ENCODE data around the gene NCAPG2. TPM values are rescaled to one million over a fixed set of nuclear protein-coding genes. Genes with fewer than 3 reads are reported as not detected.
A peak's percentile ranks its signal among the peaks of the same experiment; 100 is the strongest.
"Not testable (repeated sequence)": the region's sequence is repeated elsewhere in the genome, so short reads cannot be mapped to it uniquely, and the experiment has no call there.

NCAPG2 gene
- total RNA-seq, 1 donor from 2014 or later: 6.4 TPM

DNA sequence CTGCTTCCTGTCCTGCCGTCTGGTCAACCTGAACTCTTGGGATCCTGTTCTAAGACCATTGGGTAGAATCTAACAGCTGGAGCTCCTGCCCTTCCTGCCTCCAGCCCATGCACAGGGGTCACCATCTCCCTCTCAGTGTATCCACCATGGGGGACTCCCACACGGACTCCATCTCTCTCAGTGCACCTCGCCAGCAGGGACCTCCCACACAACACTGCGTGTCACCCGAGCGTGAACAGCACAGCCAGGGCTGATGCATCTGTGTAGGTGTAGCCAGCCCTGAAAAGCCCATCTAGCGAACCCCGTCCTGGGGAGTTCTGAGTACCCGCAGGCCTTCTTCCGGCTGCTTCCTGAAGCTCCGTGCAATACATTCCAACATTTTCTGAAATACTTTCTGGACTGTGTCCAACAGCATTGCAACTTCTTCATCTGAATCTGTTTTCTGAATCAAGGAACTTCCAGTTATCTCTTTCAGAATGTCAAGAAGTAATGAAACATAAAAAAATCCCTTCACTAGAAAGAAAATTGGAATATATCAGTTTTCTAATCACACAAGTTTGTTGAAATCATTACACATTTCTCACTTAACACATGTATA is 52.5 kb downstream of the NCAPG2 start:
- peak; percentile 23 for ATAC-seq
- DNase-seq (ENCODE audit: missing footprints): no peak
- intact Hi-C loops (cut with DNase I): no loop called here

DNA sequence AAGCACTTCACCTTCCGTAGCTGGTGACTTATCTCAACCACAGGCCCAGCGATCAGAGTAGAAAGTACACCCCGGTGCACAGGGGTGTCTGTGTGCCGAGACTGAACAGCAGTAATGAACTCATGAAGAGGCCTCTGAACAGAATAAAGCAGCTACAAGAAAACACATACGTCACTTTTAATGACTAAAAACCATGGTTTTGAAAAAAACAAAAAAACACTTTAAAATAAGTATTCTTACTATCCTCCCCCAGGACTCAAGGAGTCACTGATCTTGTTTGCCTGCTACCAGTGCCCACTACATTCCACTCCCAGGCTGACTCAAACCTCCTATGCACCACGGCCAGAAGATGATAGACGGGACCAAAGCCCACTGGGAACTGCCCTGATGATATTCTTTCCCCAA is 53.8 kb downstream of the NCAPG2 start:
- ATAC-seq (no peak), DNase-seq (ENCODE audit: missing footprints) (no peak)
- intact Hi-C loops (cut with DNase I): no loop called here

GRCh38 chr7:158649279-158649678 is 55.3 kb downstream of the NCAPG2 start:
- DNase-seq (ENCODE audit: missing footprints): no peak
- intact Hi-C loops (cut with DNase I): no loop called here
- peak; percentile 52 for ATAC-seq

GRCh38 chr7:158648787-158649186 is 55.8 kb downstream of the NCAPG2 start:
- ATAC-seq (no peak), DNase-seq (ENCODE audit: missing footprints) (no peak)
- intact Hi-C loops (cut with DNase I): no loop called here

GRCh38 chr7:158648168-158648567 is 56.4 kb downstream of the NCAPG2 start:
- ATAC-seq: no peak
- DNase-seq (ENCODE audit: missing footprints): no peak
- intact Hi-C loops (cut with DNase I): no loop called here

DNA sequence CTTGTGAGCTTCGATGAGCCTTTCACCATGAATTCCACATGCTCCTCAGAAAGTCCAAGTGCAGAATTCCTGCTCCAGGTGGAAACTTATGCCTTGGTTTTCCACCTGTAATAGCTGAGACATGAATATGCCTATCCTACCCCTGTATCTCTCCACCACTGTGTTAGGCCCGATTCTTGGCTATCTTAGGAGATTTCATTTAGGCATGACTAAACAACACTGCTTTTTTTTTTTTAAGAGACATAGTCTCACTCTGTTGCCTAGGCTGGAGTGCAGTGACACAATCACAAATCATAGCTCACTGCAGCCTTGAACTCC is 57.2 kb downstream of the NCAPG2 start:
- no peak for ATAC-seq
- intact Hi-C loops (cut with DNase I): no loop called here

GRCh38 chr7:158646766-158647474 is 57.7 kb downstream of the NCAPG2 start:
- ATAC-seq: no peak
- DNase-seq (ENCODE audit: missing footprints): no peak
- intact Hi-C loops (cut with DNase I): no loop called here

More for the DNA sequence above, 57.2 kb downstream of the NCAPG2 start:
- no peak for DNase-seq (ENCODE audit: missing footprints)

- DNase-seq (ENCODE audit: missing footprints): no peak
- no peak for ATAC-seq
- intact Hi-C loops (cut with DNase I): no loop called here
Measured at GRCh38 chr7:158645842-158646241, 58.8 kb downstream of the NCAPG2 start.

- intact Hi-C loops (cut with DNase I): no loop called here
- ATAC-seq (no peak), DNase-seq (ENCODE audit: missing footprints) (no peak)
Measured at GRCh38 chr7:158642149-158642548, 62.5 kb downstream of the NCAPG2 start.

GRCh38 chr7:158638001-158638400 is 66.6 kb downstream of the NCAPG2 start:
- intact Hi-C loops (cut with DNase I): no loop called here
- ATAC-seq: no peak
- DNase-seq (ENCODE audit: missing footprints): no peak

GRCh38 chr7:158633055-158633956 is 71.3 kb downstream of the NCAPG2 start:
- DNase-seq (ENCODE audit: missing footprints): no peak
- no peak for ATAC-seq
- intact Hi-C loops (cut with DNase I): no loop called here

- DNase-seq (ENCODE audit: missing footprints) (no peak), ATAC-seq (no peak)
- intact Hi-C loops (cut with DNase I): no loop called here
Measured at GRCh38 chr7:158631574-158632195, 72.9 kb downstream of the NCAPG2 start.

DNA sequence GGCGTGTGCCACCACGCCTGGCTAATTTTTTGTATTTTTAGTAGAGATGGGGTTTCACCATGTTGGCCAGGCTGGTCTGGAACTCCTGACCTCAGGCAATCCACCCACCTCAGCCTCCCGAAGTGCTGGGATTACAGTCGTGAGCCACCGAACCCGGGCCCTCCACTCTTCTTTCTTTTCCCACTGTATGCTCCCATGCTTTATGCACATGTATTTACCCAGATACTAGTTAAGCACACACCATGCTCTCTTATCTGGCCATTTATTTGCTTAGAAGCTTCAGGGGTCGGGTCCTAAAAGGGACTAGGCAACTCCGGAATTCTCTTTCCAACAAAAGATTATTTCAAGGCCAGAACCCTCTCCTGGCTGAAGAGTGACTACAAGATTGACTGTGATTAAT is 78.3 kb downstream of the NCAPG2 start:
- intact Hi-C loops (cut with DNase I); ATAC-seq; DNase-seq (ENCODE audit: missing footprints): not testable (repeated sequence)

- no peak for ATAC-seq
- intact Hi-C loops (cut with DNase I): no loop called here
- no peak for DNase-seq (ENCODE audit: missing footprints)
Measured at GRCh38 chr7:158623241-158623640, 81.4 kb downstream of the NCAPG2 start.

DNA sequence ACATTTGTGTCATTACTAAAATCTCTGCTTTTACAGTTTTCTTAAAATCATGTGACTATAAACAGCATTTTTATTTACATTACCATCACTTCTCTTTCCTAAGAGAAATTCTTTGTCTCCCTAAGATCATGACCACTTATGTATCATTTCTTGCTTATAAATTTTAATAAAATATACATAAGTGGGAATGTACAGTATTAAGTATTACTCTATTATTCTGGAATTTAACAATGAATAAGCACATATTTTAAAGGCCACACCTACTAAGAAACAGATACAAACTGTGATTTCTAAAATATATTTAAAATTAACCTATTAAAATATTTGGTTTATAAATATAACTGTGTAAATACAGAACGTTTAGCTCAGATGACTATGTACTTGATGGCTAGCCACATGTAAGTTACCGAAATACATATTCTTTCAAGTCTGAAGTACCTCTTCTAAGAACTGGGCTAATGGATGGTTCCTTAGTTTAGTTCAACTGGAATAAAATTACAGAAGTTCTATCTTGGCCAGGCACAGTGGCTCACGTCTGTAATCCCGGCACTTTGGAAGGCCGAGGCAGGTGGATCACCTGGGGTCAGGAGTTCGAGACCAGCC is 83.7 kb downstream of the NCAPG2 start:
- intact Hi-C loops (cut with DNase I): no loop called here
- ATAC-seq (no peak), DNase-seq (ENCODE audit: missing footprints) (no peak)

DNA sequence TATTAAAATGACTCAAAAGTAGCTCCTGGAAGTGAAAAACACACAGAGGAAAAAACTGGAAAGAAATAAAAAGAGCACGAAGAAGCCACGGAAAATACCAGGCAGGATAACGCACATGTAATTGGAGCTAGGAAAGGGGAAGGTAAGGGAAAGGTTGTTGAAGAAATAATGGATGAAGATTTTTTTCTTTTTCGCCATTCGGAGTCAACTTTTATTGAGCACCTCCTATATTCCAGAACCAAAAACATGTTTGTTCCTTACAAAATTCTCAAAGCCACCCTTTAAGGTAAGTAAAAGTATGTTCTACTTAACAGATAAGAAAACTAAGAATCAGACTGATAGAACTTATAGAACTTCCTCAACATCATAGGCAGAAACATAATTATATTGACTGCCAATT is 84.2 kb downstream of the NCAPG2 start:
- intact Hi-C loops (cut with DNase I): no loop called here
- ATAC-seq (no peak), DNase-seq (ENCODE audit: missing footprints) (no peak)

DNA sequence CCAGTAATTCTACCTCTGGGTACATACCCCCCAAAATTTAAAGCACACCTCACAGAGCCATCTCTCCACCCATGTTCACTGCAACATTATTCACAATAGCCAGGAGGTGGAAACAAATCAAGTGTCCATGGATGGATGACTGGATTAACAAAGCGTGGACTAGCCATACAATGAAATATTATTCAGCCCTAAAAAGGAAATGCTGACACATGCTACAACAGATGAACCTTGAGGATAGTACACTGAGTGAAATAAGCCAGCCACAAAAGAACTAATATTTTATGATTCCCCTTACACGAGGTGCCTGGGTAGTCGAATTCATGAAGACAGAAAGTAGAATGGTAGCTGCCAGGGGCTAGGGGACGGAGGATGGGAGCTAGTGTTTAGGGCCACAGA is 85.9 kb downstream of the NCAPG2 start:
- DNase-seq (ENCODE audit: missing footprints) (no peak), ATAC-seq (no peak)
- intact Hi-C loops (cut with DNase I): no loop called here

DNA sequence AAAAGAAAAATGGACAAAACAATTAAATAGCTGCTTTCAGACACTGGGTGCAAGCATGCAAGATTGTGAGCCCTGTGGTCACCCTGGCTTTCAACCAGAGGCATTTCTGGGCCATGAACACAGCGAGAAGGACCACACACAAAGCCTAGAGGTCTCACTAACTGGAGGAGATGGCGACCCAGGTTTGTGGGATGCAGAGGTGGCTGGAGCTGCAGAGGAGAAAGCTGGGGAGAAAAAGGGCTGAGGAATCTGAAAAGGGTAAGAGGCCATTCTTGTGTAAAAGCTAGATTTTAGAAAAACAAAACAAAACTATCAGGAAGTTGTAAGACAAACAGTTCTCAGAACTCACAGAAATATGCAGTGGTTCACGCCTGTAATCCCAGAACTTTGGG is 86.9 kb downstream of the NCAPG2 start:
- DNase-seq (ENCODE audit: missing footprints): no peak
- intact Hi-C loops (cut with DNase I): no loop called here
- no peak for ATAC-seq

DNA sequence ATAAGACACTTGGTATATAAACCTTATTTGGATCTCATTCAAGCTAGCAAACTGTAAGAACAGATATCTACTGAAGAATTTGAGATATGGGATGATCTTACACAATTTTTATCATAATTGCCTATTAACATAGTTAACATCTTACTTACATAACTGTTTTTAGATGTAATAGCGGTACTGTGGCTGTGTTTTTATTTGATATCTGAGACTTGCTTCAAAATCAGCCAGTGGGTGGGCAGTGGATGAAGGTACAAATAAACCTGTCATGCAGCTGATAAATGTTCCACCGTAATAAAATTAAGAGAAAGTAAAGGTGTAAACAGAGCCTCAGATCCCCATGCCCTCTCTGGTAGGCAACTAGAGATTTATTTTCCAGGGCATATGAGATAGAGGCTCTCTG is 88.6 kb downstream of the NCAPG2 start:
- ATAC-seq (no peak), DNase-seq (ENCODE audit: missing footprints) (no peak)
- intact Hi-C loops (cut with DNase I): no loop called here

All from Right ventricle myocardium inferior (tissue), 1 donor.